ENCODE measurements around the gene C19orf12.
"Not testable (repeated sequence)": the region's sequence is repeated elsewhere in the genome, so short reads cannot be mapped to it uniquely, and the experiment has no call there.

The C19orf12 gene

DNA sequence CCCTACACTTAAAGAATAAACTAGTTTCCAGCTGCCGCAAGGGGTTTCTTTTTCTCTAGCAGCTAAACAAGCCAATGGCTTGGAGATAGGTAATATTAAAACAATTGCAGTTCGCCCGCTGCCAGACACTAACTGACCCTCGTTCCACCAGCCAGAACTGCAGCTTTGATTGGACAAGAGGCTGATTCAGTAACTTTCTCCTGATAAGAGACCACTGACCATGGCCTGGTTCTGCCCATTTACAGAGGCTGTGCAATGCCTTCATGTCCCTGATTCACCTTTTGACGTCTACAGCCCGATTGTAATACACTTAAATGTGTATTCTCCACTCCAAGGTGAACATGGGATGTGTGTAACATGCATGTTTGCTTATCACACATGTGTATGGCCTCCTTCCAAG, 12.8 kb upstream of the C19orf12 start:
- no peak for DNase-seq

DNA sequence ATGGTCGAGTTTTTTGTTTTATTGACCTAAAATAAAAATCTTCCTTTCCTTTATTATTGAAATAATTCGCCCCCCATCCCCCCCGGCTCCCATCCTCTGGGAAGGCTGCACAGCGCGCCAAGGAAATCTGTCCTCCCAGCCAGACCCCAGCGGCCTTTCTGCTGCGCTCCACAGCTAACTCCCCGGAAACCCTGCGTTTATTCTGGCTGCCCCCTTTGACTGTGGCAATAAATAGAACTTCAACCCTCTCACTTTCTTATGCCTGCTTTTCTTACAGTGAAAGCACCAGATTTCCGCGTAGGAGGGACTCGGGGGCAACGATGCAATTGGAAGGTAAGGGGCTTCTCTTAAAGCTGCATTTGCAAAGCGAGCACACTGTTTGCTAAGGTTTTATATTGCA, 9.7 kb upstream of the C19orf12 start:
- DNase-seq = no peak

DNA sequence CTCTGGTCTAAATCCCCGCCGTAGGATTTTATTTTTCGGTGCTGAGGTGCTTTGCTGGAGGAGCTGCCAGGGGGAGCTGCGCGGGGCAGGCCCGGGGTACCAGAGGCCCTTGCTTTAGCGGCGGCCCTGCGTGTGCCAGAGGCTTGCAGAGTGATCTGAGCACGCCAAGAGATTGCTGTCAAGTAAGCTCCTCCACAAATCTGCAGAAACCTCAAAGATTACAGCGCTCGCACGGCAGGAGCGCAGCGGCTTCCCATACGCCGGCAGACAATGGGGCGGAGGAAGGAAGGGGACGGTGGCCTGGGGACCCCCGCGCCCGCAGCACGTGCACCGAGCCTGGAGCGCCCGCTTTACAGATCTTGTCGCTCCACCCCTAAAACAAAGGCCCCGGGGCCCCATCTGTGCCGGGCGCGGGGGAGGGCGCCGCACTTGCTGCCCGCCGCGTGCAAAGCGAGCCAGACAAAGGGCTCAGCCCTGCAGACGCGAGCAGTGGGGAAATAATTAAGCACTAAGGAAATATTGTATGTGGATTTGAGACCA, 9.1 kb upstream of the C19orf12 start:
- DNase-seq = no peak

DNA sequence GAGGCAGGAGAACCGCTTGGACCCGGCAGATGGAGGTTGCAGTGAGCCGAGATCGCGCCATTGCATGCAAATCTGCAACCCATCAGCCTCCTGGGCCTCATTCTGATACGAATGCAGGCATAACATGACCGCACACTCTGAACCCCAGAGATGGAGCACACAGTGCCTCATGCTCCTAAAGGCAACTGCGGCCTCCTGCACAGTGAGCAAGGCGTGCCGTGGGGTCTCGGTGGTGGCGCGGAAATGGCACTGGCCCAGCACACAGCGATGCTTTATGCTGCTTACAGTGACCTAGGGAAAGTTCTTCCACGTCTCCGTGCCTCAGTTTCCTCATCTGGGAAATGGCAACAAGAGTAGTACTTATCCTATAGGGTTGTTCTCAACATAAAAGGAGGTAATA, 2.0 kb upstream of the C19orf12 start:
- DNase-seq = no peak

DNA sequence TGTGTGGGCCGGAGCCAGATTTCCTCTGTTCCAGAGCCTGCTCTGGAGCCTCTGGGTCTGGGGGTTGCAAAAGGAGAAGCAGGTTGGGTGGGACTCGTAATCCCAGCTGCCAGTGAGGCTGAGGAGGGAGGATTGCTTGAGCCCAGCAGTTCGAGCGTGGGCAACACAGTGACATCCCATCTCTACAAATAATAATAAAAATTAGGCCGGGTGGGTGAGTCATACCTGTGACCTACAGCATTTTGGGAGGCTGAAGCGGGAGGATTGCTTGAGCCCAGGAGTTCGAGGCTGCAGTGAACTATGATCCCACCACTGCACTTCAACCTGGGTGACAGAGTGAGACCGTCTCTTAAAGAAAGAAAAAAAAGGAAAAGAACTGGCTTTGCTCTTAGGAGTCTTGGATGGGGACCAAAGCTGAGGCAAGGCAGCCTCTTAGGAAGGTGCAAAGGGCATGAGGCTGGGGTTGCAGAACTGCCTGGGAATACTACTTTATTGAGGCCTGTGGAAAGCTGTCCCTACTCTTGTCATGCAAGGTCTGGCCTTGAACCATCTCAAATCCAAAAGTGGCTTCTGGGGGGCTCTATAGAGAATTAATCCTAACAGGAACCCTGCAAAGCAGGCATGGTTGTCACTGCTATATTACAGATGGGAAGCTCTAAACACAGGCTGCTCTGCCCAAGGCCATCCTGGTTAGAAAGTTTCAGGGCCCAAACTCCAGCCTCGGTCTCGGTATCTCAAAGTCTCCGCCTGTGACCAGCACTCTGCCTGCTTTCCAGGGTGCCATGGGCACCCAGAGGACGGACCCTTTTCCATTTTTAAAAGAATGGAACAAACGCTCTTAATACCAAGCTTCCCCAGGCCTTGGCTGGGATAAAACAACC, 880 bp upstream of the C19orf12 start:
- DNase-seq = no peak

DNA sequence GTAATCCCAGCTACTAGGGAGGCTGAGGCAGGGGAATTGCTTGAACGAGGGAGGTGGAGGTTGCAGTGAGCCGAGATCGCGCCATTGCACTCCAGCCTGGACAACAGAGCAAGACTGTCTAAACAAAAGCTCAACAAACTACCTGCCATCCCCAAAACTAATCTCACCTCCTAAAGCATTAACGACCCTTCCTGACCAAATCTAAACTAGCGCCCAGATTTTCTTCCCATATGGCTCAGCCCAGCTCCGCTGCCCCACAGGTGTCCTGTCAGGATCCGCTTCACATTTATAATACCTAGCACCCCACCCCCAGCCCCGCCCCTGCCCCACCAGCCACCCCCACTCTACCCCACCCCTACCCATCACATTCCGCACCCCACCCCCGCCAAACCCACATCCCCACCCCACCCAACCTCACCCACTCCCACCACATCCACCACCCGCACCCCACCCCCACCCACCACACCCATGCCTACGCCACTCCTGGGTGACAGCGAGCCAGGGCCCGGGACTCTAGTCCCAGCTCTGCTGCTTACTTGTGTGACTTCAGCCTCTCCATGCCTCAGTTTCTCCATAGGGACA, 599 bp downstream of the C19orf12 start:
- no peak for DNase-seq

DNA sequence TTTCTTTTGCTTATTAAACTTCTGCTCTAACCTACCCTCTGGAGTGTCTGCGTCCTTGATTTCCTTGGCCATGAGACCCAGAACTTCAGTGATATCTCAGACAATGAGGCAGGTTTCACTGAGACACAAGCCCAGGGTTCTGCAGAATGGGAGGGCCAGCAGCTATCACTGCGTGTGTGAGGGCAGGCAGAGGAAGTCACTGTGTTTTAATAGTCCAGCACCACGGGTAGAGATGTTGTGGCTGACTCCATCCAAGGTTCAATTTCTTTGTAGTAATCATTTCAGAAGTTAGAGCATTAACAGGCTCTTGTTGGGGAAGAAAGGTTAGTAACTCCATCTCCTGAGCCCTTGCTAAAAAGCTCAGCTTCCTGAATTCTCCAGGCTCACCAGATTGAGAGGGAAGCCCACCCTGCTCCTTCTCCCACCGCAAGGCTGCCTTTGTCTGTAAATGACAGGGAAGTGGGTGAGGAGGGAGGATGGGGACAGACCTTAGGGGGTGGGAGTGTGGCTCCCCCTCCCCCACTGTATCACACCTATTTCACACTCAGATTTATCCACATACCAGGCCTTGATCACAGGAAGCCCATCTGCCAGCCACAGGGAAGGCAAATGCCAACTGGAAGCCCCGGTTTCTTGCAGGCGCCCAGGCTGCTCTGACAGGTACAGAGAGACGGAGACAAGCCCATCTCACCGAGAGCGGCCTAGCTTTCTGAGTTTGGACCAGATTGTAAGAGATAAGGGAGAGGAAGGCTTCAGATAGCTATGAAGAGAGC, 2.1 kb downstream of the C19orf12 start:
- no peak for DNase-seq

DNA sequence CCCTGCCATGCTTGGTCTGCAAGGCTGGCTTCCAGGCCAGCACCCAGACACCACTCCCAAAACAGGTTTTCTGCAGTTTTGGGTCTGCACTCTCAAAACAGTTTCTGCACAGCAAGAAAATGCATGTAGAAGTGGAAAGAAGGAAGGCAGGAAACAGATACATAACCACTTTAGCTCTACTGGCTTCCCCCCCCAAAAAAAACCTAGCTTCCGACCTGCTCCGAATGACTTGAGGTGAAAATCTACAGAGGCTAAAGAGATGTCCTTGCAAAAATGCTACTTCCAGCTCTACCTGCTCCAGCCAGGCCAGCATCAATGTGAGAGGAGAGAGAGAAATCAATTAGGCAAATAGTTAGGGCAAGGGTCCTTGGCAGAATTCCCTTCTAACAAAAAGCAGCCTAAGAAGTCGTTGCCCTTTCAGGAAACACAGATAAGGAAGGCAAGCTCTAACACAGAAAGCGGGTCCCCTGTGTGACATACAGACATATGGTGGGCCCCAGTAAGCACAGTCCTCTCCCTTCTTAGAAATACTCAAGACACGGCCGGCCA, 3.4 kb downstream of the C19orf12 start:
- no peak for DNase-seq

DNA sequence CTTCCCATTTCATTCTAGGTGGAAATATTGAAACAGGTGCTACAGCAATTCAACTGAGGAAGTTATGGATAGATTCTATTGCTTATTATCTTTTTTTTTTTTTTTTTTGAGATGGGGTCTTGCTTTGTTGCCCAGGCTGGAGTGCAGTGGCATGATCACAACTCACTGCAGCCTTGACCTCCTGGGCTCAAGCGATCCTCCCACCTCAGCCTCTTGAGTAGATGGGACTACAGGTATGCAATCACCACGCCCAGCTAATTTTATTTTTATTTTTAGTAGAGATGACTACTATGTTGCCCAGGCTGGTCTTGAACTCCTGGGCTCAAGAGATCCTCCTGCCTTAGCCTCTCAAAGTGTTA, 5.6 kb downstream of the C19orf12 start:
- DNase-seq = not testable (repeated sequence)

DNA sequence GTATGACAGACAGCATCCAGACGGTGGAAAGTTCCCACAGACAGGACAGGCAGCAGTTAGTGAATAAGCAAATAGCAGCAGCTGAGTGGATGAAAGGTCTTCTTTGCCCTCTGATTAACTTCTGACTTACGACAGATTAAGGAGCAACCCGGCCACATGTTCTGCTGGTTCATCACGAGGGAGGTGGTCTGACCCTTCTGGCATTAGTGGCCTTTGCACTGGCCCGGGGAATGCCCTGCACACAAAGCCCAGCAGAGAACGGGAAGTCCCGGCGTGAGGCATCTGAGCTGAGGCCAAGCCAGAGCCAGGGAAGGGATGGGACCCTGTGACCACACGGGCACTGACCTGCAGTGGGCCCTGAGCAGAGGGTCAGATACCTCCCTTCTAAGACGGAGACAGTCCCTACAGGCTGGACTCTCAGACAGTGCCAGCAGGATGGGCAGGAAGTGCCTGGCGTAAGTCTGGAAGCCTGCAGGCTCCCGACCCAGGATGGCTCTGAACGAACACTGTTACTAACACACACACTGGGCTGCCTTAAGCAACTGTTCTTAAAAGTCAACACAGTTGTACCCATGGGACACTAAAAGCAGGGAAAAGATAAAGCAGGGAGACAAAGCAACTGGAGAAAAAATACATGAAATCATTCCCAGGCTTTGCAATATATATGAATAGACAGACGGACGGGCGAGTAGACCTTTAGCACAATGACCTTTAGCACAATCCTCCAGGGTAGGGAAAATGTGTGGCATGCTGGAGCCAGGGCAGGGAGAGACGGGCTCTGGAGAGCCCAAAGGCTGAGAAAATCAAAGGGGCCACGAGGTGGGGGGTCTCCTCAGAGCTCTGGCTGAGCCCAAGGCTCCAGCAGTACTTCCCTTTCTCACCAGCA, 6.3 kb downstream of the C19orf12 start:
- no peak for DNase-seq

DNA sequence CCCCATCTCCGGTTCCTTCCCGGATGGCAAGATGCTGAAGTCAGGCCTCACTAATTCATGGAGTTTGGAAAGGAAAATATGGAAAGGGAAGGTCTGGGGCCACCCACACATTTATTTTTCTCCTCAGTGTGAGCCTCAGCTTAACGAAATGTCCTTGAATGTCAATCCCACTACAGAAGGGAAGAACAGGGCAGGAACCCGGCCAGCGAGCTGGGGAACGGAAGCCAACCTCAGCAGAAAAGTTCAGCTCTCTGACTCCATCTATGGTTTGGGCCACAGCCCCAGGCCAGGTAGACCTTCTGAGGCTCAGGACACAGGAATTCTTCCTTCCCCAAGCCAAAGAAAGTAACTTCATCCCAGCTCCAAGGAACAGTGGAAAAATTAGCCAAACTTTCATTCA, 8.4 kb downstream of the C19orf12 start:
- no peak for DNase-seq

DNA sequence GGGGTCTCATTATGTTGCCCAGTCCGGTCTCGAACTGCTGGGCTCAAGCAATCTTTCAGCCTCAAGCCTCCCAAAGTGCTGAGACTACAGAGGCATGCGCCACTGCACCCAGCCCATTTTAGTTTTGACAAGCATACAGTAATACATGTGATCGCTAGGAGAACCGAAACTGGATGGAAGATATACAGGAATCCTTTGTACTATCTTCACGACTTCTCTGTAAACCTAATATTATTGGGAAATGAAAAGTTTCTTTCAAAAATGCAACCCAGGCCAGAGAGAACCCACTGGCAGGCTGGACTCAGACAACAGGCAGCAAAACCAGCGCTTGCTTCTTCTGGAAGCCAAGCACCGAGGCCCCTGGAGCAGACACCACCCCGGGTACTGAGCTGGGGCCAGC, 9.4 kb downstream of the C19orf12 start:
- no peak for DNase-seq

DNA sequence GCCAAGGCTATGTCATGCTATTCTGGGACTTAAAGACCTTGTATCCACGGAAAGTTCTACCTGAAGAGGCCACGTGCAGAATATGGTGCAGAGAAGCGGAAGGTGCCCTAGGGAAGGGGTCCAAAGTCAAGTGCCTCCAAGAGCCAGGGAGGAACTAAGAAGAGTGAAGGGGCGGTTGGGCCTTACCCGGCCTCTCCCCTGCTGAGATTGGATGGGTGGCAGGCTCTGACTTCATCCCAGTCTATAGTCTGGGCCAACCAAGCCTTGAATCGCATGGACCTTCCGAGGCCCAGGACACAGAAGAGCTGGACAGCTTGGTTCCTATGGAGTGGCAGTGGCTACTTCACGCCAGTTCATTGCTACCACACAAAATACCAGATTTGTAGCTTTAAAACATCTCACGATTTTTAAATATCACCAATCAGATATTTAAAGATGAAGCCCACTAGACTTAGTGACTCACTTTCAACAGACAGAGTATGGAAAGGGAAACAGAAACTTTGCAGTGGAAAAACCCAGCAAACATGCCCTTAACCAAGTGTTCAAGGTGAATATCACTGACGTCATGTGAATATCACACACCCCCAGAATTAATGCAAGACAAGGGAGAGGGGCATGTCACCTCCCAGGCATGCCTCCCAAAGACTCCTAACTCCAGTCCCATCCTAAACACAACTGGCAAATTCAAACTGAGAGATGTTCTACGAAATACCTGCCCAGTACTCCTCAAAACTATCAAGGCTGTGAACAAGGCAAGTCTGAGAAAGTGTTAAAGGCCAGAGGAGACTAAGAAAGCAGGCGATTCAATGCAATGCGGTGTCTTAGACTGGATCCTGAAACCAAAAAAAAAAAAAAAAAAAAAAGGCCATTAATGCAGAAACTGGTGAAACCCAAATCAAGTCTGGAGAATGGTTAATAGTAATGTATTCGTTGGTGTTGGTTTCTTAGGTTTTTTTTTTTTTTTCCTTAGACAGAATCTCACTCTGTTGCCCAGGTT, 10.2 kb downstream of the C19orf12 start:
- no peak for DNase-seq

DNA sequence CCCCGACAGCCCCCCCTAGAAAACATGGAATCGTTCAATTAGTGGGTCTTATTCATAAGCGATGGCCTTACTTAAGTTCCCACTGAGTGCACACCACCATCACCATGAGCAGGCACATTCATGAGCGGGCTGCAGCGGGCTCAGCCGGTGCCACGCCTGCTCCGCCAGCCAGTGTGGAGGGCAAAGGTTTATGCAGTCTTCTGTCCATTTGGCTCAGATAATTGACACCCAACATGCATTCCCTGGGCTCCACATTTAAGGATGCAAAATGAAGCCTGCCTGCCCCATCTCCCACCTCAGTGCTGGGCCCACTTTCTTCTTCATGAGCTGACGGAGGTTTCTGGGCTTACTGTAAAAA, 12.1 kb downstream of the C19orf12 start:
- no peak for DNase-seq

DNA sequence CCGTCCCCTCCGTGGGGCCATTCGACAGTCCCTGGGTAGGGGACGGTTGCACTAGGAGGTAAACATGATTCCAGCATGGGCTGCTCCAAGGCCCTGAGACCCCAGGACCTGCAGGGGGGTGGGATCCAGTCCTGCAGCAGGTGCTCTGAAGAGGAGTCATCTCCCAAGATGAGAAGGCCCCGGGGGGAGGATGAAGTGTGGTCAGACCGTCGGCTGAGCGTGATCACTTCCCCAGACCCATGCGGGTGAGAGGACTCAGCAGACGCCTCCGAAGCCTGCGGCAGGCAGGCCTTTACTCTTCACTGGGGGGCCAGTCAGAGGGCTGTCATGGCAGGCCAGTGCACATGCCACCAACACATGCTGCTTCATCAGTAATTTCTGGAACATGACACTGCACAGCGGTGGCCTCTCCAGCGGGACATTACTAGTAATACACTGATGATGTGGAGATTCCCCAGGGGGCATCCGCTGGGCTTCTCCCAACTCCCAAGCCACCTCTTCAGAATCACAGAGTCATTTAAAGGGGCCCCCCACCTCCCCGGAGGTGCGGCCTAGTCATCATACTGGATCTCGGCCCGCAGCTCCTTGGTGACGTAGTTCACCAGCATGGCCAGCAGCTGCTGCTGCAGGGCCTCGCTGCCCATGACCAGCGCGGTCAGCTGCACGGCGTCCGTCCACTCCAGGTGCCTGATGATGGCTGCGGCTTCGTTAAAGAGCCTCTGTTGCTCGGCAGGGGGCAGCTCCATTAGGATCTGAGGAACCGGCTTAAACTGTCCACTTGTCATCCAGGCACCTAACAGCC, 12.7 kb downstream of the C19orf12 start:
- DNase-seq = no peak

DNA sequence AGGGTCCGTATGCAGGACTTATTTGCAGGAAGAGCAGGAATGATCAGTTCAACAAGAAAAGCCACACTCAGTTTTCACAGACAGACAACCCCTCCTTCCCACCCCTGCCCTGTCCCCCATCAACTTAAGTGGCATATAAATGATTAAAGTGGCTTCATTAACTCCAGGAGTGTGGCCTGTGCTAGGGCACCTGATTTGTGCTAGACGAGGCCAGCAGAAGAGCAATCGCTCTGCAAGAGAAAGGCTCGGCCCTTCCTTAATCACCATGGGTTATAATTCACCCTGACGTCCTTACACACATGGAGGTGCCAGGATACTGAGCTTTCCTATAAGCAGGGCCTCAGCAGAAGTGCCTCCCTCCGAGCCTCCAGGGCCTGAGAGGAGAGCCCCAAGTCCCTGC, 14.6 kb downstream of the C19orf12 start:
- no peak for DNase-seq

DNA sequence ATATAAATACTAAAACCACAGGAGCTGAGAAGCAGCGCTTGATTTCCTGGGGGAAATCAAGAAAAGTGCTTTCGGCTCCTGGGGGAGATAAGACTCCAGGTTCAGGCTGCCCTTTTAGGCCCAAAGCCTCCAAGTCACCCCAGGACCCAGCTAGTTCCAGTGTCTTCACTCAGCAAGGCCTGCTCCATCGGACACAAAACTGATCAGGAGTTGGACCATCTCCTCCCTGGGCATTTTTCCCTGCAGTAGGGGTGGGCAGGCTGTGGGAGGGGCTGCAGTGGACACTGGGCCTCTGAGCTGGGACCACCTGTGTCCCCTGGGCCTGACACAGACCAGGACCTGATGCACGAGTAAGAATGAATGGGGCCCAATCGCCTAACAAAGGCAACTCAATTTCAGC, 15.2 kb downstream of the C19orf12 start:
- no peak for DNase-seq

DNA sequence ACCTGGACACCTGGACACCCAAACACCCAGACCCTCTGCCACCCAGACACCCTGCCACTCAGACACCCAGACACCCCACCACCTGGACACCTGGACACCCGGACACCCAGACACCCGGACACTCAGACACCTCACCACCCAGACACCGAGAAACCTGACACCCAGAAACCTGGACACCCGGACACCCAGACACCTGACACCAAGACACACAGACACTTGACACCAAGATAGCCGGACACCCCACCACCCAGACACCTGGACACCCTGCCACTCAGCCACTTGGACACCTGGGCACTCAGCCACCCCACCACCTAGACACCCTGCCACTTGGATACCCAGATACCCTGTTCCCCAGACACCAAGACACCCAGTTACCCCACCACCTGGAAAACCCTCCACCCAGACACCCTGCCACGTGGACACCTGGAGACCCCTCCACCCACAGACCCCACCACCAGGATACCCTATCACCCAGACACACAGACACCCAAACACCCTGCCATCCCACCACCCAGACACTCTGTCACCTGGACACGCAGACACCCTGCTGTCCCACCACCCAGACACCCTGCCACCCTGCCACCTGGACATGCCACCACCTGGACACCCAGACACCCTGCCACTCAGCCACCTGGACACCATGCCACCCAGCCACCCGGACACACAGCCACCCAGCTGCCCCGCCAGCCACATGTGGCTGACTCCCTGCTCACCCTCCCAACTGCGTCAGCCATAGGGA, 17.4 kb downstream of the C19orf12 start:
- no peak for DNase-seq

DNA sequence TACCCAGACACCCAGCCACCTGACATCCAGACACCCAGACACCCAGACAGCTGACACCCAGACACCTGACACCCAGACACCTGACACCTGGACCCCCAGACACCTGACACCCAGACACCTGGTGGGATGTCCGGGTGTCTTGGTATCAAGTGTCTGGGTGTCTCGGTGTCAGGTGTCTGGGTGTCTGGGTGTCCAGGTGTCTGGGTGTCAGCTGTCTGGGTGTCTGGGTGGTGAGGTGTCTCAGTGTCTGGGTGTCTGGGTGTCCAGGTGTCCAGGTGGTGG, 18.6 kb downstream of the C19orf12 start:
- DNase-seq = no peak
